Neural cell (in vitro differentiated cells): ENCODE data around the gene ZNF391. TPM values are rescaled to one million over a fixed set of nuclear protein-coding genes. Genes with fewer than 3 reads are reported as not detected.

Experiments
- H2AFZ ChIP-seq: fragments of 200-600, 300-800 bp; sonication (generic), shearing (Covaris generic); 2 replicates; pipeline ENCODE4 v1.6.0; 2014; ENCODE audit warnings: low read depth, mild to moderate bottlenecking, antibody characterized with exemption, low read length, moderate library complexity
- H3F3A ChIP-seq: fragments of 200-600 bp; shearing (Covaris generic); 2 replicates; pipeline ENCODE4 v1.6.1; 2016; ENCODE audit warnings: mild to moderate bottlenecking, moderate library complexity, mixed read lengths, antibody characterized with exemption, low read length; ENCODE audit not compliant: insufficient read depth, poor library complexity, severe bottlenecking
- H3K27ac ChIP-seq: fragments of 200-600, 300-800 bp; sonication (generic), shearing (Covaris generic); 2 replicates; pipeline ENCODE4 v1.5.1; 2014; ENCODE audit warnings: mild to moderate bottlenecking, low read length, moderate library complexity
- H3K27me3 ChIP-seq: fragments of 300-800, 200-600 bp; sonication (generic), shearing (Covaris generic); 2 replicates; pipeline ENCODE4 v1.6.0; 2014; ENCODE audit warnings: mild to moderate bottlenecking, low read depth, low read length, moderate library complexity; ENCODE audit not compliant: insufficient read depth
- H3K36me3 ChIP-seq: fragments of 300-800, 200-600 bp; sonication (generic), shearing (Covaris generic); 2 replicates; pipeline ENCODE4 v1.5.1; 2014; ENCODE audit warnings: mild to moderate bottlenecking, antibody characterized with exemption, low read length, moderate library complexity; ENCODE audit not compliant: insufficient read depth
- H3K4me2 ChIP-seq: fragments of 300-800, 200-600 bp; sonication (generic), shearing (Covaris generic); 2 replicates; pipeline ENCODE4 v1.6.0; 2014; ENCODE audit warnings: mild to moderate bottlenecking, low read length
- H3K4me3 ChIP-seq: fragments of 300-800, 200-600 bp; sonication (generic), shearing (Covaris generic); 2 replicates; pipeline ENCODE4 v1.5.1; 2014; ENCODE audit warnings: mild to moderate bottlenecking, low read length, moderate library complexity
- H3K79me2 ChIP-seq: fragments of 200-600 bp; shearing (Covaris generic); replicated peaks from 2 replicates; pipeline ENCODE4 v1.6.0; 2014; ENCODE audit warnings: mild to moderate bottlenecking, low read length, moderate library complexity; ENCODE audit not compliant: insufficient read depth
- H3K9ac ChIP-seq: fragments of 300-800, 200-600 bp; sonication (generic), shearing (Covaris generic); 2 replicates; pipeline ENCODE4 v1.6.1; 2016; ENCODE audit warnings: mild to moderate bottlenecking, low read length, mixed read lengths
- H3K9me2 ChIP-seq: fragments of 200-600 bp; shearing (Covaris generic); 2 replicates; pipeline ENCODE4 v1.6.1; 2016; ENCODE audit warnings: mild to moderate bottlenecking, low read length, mixed read lengths; ENCODE audit not compliant: insufficient read depth
- H3K9me3 ChIP-seq: fragments of 200-600, 300-800 bp; sonication (generic), shearing (Covaris generic); 2 replicates; pipeline ENCODE4 v1.6.1; 2016; ENCODE audit warnings: mild to moderate bottlenecking, mixed run types, low read length, moderate library complexity, mixed read lengths
- H4K20me1 ChIP-seq: fragments of 200-600 bp; shearing (Covaris generic); 2 replicates; pipeline ENCODE4 v1.6.1; 2016; ENCODE audit warnings: mild to moderate bottlenecking, mixed run types; ENCODE audit not compliant: insufficient read depth
- EP300 ChIP-seq: fragments of 450-650 bp; conservative IDR thresholded peaks from 2 replicates; pipeline ENCODE4 v1.6.1; 2014; ENCODE audit warnings: antibody characterized with exemption, mild to moderate bottlenecking, moderate library complexity; ENCODE audit not compliant: poor library complexity, severe bottlenecking
- EZH2 ChIP-seq: fragments of 200-600, 300-800 bp; shearing (Covaris generic), sonication (generic); IDR thresholded peaks from 2 replicates; pipeline ENCODE4 v1.6.1; 2014; ENCODE audit warnings: antibody characterized with exemption, low read length, borderline replicate concordance, mild to moderate bottlenecking; ENCODE audit not compliant: insufficient read depth, poor library complexity, severe bottlenecking
- MXI1 ChIP-seq: fragments of 450-650 bp; conservative IDR thresholded peaks from 2 replicates; pipeline ENCODE4 v1.6.1; 2014; ENCODE audit warnings: antibody characterized with exemption, mild to moderate bottlenecking; ENCODE audit not compliant: poor library complexity, severe bottlenecking
- POLR2AphosphoS5 ChIP-seq: IDR thresholded peaks from 2 replicates; pipeline ENCODE4 v1.6.1; 2012
- RAD21 ChIP-seq: fragments of 450-650 bp; conservative IDR thresholded peaks from 2 replicates; pipeline ENCODE4 v1.6.1; 2014; ENCODE audit warnings: antibody characterized with exemption, mild to moderate bottlenecking, moderate library complexity
- SMC3 ChIP-seq: fragments of 450-650 bp; conservative IDR thresholded peaks from 2 replicates; pipeline ENCODE4 v1.6.1; 2014; ENCODE audit warnings: antibody characterized with exemption, mild to moderate bottlenecking, moderate library complexity; ENCODE audit not compliant: poor library complexity
- TAF1 ChIP-seq: IDR thresholded peaks from 2 replicates; pipeline ENCODE4 v1.6.1; 2012; ENCODE audit warnings: low read depth
- polyA plus RNA-seq: library from polyadenylated mRNA; depleted of rRNA; stranded (reverse); fragments of >200 nt; gene quantifications from 2 replicates; pipeline ENCODE4 v1.2.3, GENCODE V29; 2014
- TF ChIP-seq, protein P1 (sequence below): IDR thresholded peaks from 2 replicates; pipeline ENCODE4 v1.6.1; 2012; ENCODE audit warnings: borderline replicate concordance
- TF ChIP-seq, protein P2 (sequence below): fragments of 450-650 bp; IDR thresholded peaks from 2 replicates; pipeline ENCODE4 v1.5.1; 2014; ENCODE audit warnings: antibody characterized with exemption, mild to moderate bottlenecking, moderate library complexity; ENCODE audit not compliant: poor library complexity, severe bottlenecking

Gene ZNF391
- polyA plus RNA-seq, 1 donor from 2014 or later = 2.9 TPM

DNA sequence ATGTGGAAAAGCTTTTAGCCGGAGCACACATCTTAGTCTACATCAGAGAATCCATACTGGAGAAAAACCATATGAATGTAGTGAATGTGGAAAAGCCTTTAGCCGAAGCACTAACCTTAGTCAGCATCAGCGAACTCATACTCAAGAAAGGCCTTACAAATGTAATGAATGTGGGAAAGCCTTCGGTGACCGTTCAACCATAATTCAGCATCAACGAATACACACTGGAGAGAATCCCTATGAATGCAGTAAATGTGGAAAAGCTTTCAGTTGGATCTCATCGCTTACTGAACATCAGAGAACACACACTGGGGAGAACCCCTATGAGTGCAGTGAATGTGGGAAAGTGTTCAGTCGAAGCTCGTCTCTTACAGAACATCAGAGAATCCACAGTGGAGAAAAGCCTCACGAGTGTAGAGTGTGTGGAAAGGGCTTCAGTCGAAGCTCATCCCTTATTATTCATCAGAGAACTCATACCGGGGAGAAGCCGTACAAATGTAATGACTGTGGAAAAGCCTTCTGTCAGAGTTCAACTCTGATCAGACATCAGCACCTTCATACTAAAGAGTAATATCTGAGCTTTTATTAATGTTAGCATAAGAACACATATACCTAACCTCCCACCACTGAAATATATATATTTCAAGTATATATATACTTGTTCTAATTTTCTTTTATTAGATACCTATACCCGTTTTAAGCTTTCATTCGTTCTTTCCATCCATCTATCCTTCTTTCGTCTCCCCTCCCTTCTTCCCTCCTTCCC lies 12.5 kb downstream of the ZNF391 start:
- Histone ChIP-seq H3K4me2 (no peak overlapping the region), H3F3A (no peaks in the 10 kb centered on the region), H2AFZ (no peak overlapping the region), H4K20me1 (no peaks in the 10 kb centered on the region), H3K27me3 (no peaks in the 10 kb centered on the region), H3K9me2 (no peaks in the 10 kb centered on the region), H3K9me3 (peaks cover 7% of the 10 kb centered on the region), H3K4me3 (no peak overlapping the region), H3K27ac (no peak overlapping the region), H3K79me2 (no peaks in the 10 kb centered on the region), H3K9ac (no peak overlapping the region), H3K36me3 (peaks cover 7% of the 10 kb centered on the region)
- TF ChIP-seq, protein P1, sequence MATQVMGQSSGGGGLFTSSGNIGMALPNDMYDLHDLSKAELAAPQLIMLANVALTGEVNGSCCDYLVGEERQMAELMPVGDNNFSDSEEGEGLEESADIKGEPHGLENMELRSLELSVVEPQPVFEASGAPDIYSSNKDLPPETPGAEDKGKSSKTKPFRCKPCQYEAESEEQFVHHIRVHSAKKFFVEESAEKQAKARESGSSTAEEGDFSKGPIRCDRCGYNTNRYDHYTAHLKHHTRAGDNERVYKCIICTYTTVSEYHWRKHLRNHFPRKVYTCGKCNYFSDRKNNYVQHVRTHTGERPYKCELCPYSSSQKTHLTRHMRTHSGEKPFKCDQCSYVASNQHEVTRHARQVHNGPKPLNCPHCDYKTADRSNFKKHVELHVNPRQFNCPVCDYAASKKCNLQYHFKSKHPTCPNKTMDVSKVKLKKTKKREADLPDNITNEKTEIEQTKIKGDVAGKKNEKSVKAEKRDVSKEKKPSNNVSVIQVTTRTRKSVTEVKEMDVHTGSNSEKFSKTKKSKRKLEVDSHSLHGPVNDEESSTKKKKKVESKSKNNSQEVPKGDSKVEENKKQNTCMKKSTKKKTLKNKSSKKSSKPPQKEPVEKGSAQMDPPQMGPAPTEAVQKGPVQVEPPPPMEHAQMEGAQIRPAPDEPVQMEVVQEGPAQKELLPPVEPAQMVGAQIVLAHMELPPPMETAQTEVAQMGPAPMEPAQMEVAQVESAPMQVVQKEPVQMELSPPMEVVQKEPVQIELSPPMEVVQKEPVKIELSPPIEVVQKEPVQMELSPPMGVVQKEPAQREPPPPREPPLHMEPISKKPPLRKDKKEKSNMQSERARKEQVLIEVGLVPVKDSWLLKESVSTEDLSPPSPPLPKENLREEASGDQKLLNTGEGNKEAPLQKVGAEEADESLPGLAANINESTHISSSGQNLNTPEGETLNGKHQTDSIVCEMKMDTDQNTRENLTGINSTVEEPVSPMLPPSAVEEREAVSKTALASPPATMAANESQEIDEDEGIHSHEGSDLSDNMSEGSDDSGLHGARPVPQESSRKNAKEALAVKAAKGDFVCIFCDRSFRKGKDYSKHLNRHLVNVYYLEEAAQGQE = no peak
- TF ChIP-seq, protein P2, sequence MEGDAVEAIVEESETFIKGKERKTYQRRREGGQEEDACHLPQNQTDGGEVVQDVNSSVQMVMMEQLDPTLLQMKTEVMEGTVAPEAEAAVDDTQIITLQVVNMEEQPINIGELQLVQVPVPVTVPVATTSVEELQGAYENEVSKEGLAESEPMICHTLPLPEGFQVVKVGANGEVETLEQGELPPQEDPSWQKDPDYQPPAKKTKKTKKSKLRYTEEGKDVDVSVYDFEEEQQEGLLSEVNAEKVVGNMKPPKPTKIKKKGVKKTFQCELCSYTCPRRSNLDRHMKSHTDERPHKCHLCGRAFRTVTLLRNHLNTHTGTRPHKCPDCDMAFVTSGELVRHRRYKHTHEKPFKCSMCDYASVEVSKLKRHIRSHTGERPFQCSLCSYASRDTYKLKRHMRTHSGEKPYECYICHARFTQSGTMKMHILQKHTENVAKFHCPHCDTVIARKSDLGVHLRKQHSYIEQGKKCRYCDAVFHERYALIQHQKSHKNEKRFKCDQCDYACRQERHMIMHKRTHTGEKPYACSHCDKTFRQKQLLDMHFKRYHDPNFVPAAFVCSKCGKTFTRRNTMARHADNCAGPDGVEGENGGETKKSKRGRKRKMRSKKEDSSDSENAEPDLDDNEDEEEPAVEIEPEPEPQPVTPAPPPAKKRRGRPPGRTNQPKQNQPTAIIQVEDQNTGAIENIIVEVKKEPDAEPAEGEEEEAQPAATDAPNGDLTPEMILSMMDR = no peak
- TF ChIP-seq TAF1 (no peak), SMC3 (no peak), POLR2AphosphoS5 (no peak), EZH2 (no peak), RAD21 (no peak), MXI1 (no peak), EP300 (no peak)

DNA sequence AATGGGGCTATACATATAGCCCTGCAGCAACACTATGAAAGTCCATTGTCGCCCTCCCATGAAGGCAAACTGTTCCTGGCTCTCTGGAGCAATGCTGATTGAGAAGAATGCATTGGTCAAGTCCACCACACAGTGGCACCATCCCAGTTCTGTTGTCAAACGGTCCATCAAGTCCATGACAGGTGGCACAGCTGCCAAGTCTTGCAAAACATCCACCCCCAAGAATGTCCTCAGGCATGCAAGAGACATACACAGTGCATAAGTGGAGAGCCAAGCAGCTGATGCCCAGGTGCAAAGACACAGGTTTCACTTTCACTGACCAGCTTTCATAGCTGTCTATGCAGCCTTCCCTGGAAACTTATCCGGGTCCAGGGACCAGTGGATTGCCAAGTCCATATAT lies 17.5 kb downstream of the ZNF391 start:
- no peak overlapping the region for H3K4me2 ChIP-seq
- no peak for TF ChIP-seq MXI1
- no peak for TF ChIP-seq TAF1
- TF ChIP-seq SMC3 = no peak
- TF ChIP-seq EZH2 = no peak
- TF ChIP-seq, protein P1 = no peak
- TF ChIP-seq, protein P2 = no peak
- TF ChIP-seq RAD21 = no peak
- no peak overlapping the region for H3K27ac ChIP-seq
- H3F3A ChIP-seq = no peaks in the 10 kb centered on the region
- H3K9me3 ChIP-seq = peaks cover 2% of the 10 kb centered on the region
- no peaks in the 10 kb centered on the region for H4K20me1 ChIP-seq
- H3K27me3 ChIP-seq = no peaks in the 10 kb centered on the region
- H3K36me3 ChIP-seq = peaks cover 2% of the 10 kb centered on the region
- H3K4me3 ChIP-seq = no peak overlapping the region
- H3K79me2 ChIP-seq = no peaks in the 10 kb centered on the region
- H3K9ac ChIP-seq = no peak overlapping the region
- H3K9me2 ChIP-seq = no peaks in the 10 kb centered on the region
- no peak overlapping the region for H2AFZ ChIP-seq
